Measurements from ENCODE around the gene PRR22.
"Not testable (repeated sequence)": the region's sequence is repeated elsewhere in the genome, so short reads cannot be mapped to it uniquely, and the experiment has no call there.

PRR22 gene

DNA sequence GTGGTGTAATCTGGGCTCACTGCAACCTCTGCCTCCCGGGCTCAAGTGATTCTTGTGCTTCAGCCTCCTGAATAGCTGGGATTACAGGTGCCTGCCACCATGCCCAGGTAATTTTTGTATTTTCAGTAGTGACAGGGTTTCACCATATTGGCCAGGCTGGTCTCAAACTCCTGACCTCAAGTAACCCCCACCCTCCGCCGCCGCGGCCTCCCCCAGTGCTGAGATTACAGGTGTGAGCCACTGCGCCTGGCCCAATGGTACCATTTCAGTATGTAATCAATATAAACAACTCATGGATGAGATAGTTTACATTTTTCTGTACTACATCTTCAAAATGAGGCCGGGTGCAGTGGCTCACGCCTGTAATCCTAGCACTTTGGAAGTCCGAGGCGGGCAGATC, 39.5 kb downstream of the PRR22 start:
- not testable (repeated sequence) for H3K4me2 ChIP-seq (ENCODE audit: low read length); H4K8ac ChIP-seq (ENCODE audit: low read depth, low read length); H4K5ac ChIP-seq (ENCODE audit: low read length); H3K79me2 ChIP-seq (ENCODE audit: control insufficient read depth, insufficient read depth, low read length); H3K27me3 ChIP-seq (ENCODE audit: insufficient read depth, low read length, poor library complexity); H3K27ac ChIP-seq (ENCODE audit: low read depth, low read length); H2BK15ac ChIP-seq (replicated peaks; ENCODE audit: low read depth); H3K9ac ChIP-seq (ENCODE audit: low read length); H2BK5ac ChIP-seq (ENCODE audit: low read length); H3K4me3 ChIP-seq (ENCODE audit: low read length); H3K79me1 ChIP-seq (ENCODE audit: low read length); H3K18ac ChIP-seq (ENCODE audit: low read length); H3K36me3 ChIP-seq (ENCODE audit: control insufficient read depth, insufficient read depth, low read length); H2BK120ac ChIP-seq (ENCODE audit: low read depth, low read length); H2AK5ac ChIP-seq (ENCODE audit: low read length); H3K4ac ChIP-seq (ENCODE audit: low read depth, low read length); DNase-seq; H3K56ac ChIP-seq (ENCODE audit: low read length); H3K4me1 ChIP-seq (ENCODE audit: control insufficient read depth, low read depth, low read length); H3K23ac ChIP-seq (ENCODE audit: low read length)
- WGBS (ENCODE audit: extremely low coverage, insufficient coverage, low lambda C conversion rate), result no CpG with 5 or more reads among the region's 10 CpGs

DNA sequence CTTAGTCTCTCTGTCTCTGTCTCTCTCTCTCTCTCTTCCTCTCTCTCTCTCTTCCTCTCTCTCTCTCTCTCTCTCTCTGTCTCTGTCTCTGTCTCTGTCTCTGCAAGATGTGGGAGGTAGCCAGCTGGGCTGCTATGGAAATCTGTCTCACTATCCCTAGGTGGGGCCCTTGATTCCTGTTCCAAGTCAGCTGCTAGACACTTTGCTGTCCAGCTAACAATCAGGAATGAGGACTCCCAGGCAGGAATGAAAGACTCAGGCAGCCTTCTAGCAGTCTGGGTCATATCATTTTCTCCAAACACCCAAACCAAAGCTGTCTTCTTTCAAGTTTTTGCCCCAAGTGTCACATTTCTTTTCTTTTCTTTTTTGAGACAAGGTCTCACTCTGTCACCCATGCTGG, 40.9 kb downstream of the PRR22 start:
- DNase-seq, result no peak

DNA sequence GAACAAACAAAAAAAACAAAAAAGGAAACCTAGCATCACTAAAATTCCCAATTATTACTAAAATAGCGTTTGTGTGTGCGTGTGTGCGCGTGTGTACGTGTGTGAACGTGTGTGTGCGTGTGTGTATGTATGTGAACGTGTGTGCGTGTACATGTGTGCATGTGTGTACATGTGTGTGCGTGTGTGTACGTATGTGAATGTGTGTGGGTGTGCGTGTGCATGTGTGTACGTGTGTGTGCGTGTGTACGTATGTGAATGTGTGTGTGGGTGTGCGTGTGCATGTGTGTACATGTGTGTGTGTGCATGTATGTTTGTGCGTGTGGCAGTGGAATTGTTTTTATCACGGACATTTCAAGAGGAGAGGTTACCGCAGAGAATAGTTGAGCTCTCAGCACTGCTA, 42.5 kb downstream of the PRR22 start:
- 100% methylated on average over 9 of the region's 19 CpGs for WGBS (ENCODE audit: extremely low coverage, insufficient coverage, low lambda C conversion rate)
- Histone ChIP-seq H3K23ac (ENCODE audit: low read length) (no peak overlapping the region), H2BK5ac (ENCODE audit: low read length) (no peak overlapping the region), H3K4me3 (ENCODE audit: low read length) (no peak overlapping the region), H3K79me1 (ENCODE audit: low read length) (no peaks in the 10 kb centered on the region), H2AK5ac (ENCODE audit: low read length) (no peak overlapping the region), H3K36me3 (ENCODE audit: control insufficient read depth, insufficient read depth, low read length) (no peaks in the 10 kb centered on the region), H2BK15ac (replicated peaks; ENCODE audit: low read depth) (no peak overlapping the region), H3K4me2 (ENCODE audit: low read length) (no peak overlapping the region), H3K4ac (ENCODE audit: low read depth, low read length) (no peak overlapping the region), H4K5ac (ENCODE audit: low read length) (no peak overlapping the region), H3K79me2 (ENCODE audit: control insufficient read depth, insufficient read depth, low read length) (no peaks in the 10 kb centered on the region), H3K27me3 (ENCODE audit: insufficient read depth, low read length, poor library complexity) (no peaks in the 10 kb centered on the region), H2BK120ac (ENCODE audit: low read depth, low read length) (no peak overlapping the region), H3K4me1 (ENCODE audit: control insufficient read depth, low read depth, low read length) (no peaks in the 10 kb centered on the region), H4K8ac (ENCODE audit: low read depth, low read length) (no peak overlapping the region), H3K18ac (ENCODE audit: low read length) (no peak overlapping the region), H3K56ac (ENCODE audit: low read length) (no peak overlapping the region), H3K27ac (ENCODE audit: low read depth, low read length) (no peak overlapping the region), H3K9ac (ENCODE audit: low read length) (no peak overlapping the region)
- DNase-seq, result no peak

More for the DNA sequence above, 40.9 kb downstream of the PRR22 start:
- H3K36me3 ChIP-seq (ENCODE audit: control insufficient read depth, insufficient read depth, low read length), result no peaks in the 10 kb centered on the region
- H2BK120ac ChIP-seq (ENCODE audit: low read depth, low read length), result no peak overlapping the region
- H3K56ac ChIP-seq (ENCODE audit: low read length), result no peak overlapping the region
- no peak overlapping the region for H2BK5ac ChIP-seq (ENCODE audit: low read length)
- no peak overlapping the region for H3K23ac ChIP-seq (ENCODE audit: low read length)
- H2AK5ac ChIP-seq (ENCODE audit: low read length), result no peak overlapping the region
- H3K4me3 ChIP-seq (ENCODE audit: low read length), result no peak overlapping the region
- no peak overlapping the region for H3K4ac ChIP-seq (ENCODE audit: low read depth, low read length)
- no peak overlapping the region for H3K9ac ChIP-seq (ENCODE audit: low read length)
- no peak overlapping the region for H4K5ac ChIP-seq (ENCODE audit: low read length)
- no peaks in the 10 kb centered on the region for H3K79me2 ChIP-seq (ENCODE audit: control insufficient read depth, insufficient read depth, low read length)
- no peak overlapping the region for H2BK15ac ChIP-seq (replicated peaks; ENCODE audit: low read depth)
- H3K79me1 ChIP-seq (ENCODE audit: low read length), result no peaks in the 10 kb centered on the region
- no peaks in the 10 kb centered on the region for H3K4me1 ChIP-seq (ENCODE audit: control insufficient read depth, low read depth, low read length)
- H4K8ac ChIP-seq (ENCODE audit: low read depth, low read length), result no peak overlapping the region
- H3K18ac ChIP-seq (ENCODE audit: low read length), result no peak overlapping the region
- no peak overlapping the region for H3K27ac ChIP-seq (ENCODE audit: low read depth, low read length)
- H3K27me3 ChIP-seq (ENCODE audit: insufficient read depth, low read length, poor library complexity), result no peaks in the 10 kb centered on the region
- no peak overlapping the region for H3K4me2 ChIP-seq (ENCODE audit: low read length)

DNA sequence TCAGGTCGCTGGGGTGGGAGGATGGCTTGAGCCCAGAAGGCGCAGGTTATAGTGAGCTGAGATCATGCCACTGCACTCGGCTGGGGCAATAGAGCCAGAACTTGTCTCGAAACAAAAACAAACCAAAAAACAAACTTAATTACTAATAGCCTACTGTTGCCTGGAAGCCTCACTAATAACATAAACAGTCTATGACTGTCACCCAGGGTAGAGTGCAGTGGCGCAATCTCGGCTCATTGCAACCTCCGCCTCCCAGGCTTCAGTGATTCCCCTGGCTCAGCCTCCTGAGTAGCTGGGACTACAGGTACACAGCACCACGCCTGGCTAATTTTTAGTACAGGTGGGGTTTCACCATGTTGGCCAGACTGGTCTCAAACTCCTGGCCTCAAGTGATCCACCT, 46.1 kb downstream of the PRR22 start:
- H4K5ac ChIP-seq (ENCODE audit: low read length), result no peak overlapping the region
- no peak overlapping the region for H3K4me2 ChIP-seq (ENCODE audit: low read length)
- H3K36me3 ChIP-seq (ENCODE audit: control insufficient read depth, insufficient read depth, low read length), result no peaks in the 10 kb centered on the region
- H2BK120ac ChIP-seq (ENCODE audit: low read depth, low read length), result no peak overlapping the region
- H3K4ac ChIP-seq (ENCODE audit: low read depth, low read length), result no peak overlapping the region
- DNase-seq, result no peak
- H3K56ac ChIP-seq (ENCODE audit: low read length), result no peak overlapping the region
- no CpG with 5 or more reads among the region's 8 CpGs for WGBS (ENCODE audit: extremely low coverage, insufficient coverage, low lambda C conversion rate)
- no peak overlapping the region for H3K23ac ChIP-seq (ENCODE audit: low read length)
- H2BK15ac ChIP-seq (replicated peaks; ENCODE audit: low read depth), result no peak overlapping the region
- H3K79me1 ChIP-seq (ENCODE audit: low read length), result no peaks in the 10 kb centered on the region
- H3K27me3 ChIP-seq (ENCODE audit: insufficient read depth, low read length, poor library complexity), result no peaks in the 10 kb centered on the region
- no peak overlapping the region for H2AK5ac ChIP-seq (ENCODE audit: low read length)
- H2BK5ac ChIP-seq (ENCODE audit: low read length), result no peak overlapping the region
- no peaks in the 10 kb centered on the region for H3K4me1 ChIP-seq (ENCODE audit: control insufficient read depth, low read depth, low read length)
- H3K18ac ChIP-seq (ENCODE audit: low read length), result no peak overlapping the region
- no peak overlapping the region for H3K27ac ChIP-seq (ENCODE audit: low read depth, low read length)
- no peak overlapping the region for H3K9ac ChIP-seq (ENCODE audit: low read length)
- H3K4me3 ChIP-seq (ENCODE audit: low read length), result no peak overlapping the region
- H4K8ac ChIP-seq (ENCODE audit: low read depth, low read length), result no peak overlapping the region
- H3K79me2 ChIP-seq (ENCODE audit: control insufficient read depth, insufficient read depth, low read length), result no peaks in the 10 kb centered on the region

DNA sequence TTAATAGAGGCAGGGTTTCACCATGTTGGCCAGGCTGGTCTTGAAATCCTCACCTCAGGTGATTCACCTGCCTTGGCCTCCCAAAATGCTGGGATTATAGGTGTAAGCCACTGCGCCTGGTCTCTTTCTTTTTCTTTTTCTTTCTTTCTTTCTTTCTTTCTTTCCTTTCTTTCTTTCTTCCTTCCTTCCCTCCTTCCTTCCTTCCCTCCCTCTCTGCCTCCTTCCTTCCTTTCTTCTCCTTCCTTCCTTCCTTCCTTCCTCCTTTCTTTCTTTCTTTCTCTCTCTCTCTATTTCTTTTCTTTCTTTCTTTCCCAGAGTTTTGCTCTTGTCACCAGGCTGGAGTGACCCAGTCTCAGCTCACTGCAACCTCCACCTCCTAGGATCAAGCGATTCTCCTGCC, 51.4 kb downstream of the PRR22 start:
- H3K79me1 ChIP-seq (ENCODE audit: low read length); H2BK120ac ChIP-seq (ENCODE audit: low read depth, low read length); H2BK5ac ChIP-seq (ENCODE audit: low read length); H3K36me3 ChIP-seq (ENCODE audit: control insufficient read depth, insufficient read depth, low read length); H3K27me3 ChIP-seq (ENCODE audit: insufficient read depth, low read length, poor library complexity); H2BK15ac ChIP-seq (replicated peaks; ENCODE audit: low read depth); DNase-seq; H2AK5ac ChIP-seq (ENCODE audit: low read length); H3K79me2 ChIP-seq (ENCODE audit: control insufficient read depth, insufficient read depth, low read length); H3K9ac ChIP-seq (ENCODE audit: low read length); H4K5ac ChIP-seq (ENCODE audit: low read length); H3K27ac ChIP-seq (ENCODE audit: low read depth, low read length); H3K4me1 ChIP-seq (ENCODE audit: control insufficient read depth, low read depth, low read length); H3K56ac ChIP-seq (ENCODE audit: low read length); H3K18ac ChIP-seq (ENCODE audit: low read length); H4K8ac ChIP-seq (ENCODE audit: low read depth, low read length); H3K4me2 ChIP-seq (ENCODE audit: low read length); H3K4ac ChIP-seq (ENCODE audit: low read depth, low read length); H3K4me3 ChIP-seq (ENCODE audit: low read length); H3K23ac ChIP-seq (ENCODE audit: low read length): not testable (repeated sequence)
- no CpG with 5 or more reads among the region's 2 CpGs for WGBS (ENCODE audit: extremely low coverage, insufficient coverage, low lambda C conversion rate)
